Glutamatergic neuron (in vitro differentiated cells): ENCODE data around the gene SETD4. TPM values are rescaled to one million over a fixed set of nuclear protein-coding genes. Genes with fewer than 3 reads are reported as not detected.
A peak's percentile ranks its signal among the peaks of the same experiment; 100 is the strongest.

Source experiments
- DNase-seq: peaks from one replicate; pipeline ENCODE4 v3.0.0; 2022
- H3K27ac Mint-ChIP-seq: one replicate; pipeline ENCODE4 v1.8.0; 2020; ENCODE audit warnings: mild to moderate bottlenecking, mixed read lengths, inconsistent platforms; ENCODE audit not compliant: unreplicated experiment
- H3K27me3 Mint-ChIP-seq: one replicate; pipeline ENCODE4 v1.8.0; 2020; ENCODE audit warnings: mild to moderate bottlenecking, moderate library complexity, mixed read lengths, inconsistent platforms; ENCODE audit not compliant: unreplicated experiment
- H3K36me3 Mint-ChIP-seq: one replicate; pipeline ENCODE4 v1.8.0; 2020; ENCODE audit warnings: mild to moderate bottlenecking, mixed read lengths, inconsistent platforms; ENCODE audit not compliant: unreplicated experiment
- H3K4me1 Mint-ChIP-seq: one replicate; pipeline ENCODE4 v1.8.0; 2020; ENCODE audit warnings: mild to moderate bottlenecking, low read depth, mixed read lengths, inconsistent platforms; ENCODE audit not compliant: unreplicated experiment
- H3K4me3 Mint-ChIP-seq: one replicate; pipeline ENCODE4 v1.8.0; 2020; ENCODE audit warnings: mild to moderate bottlenecking, mixed read lengths, inconsistent platforms; ENCODE audit not compliant: unreplicated experiment
- H3K9me3 Mint-ChIP-seq: one replicate; pipeline ENCODE4 v1.8.0; 2020; ENCODE audit warnings: mild to moderate bottlenecking, moderate library complexity, mixed read lengths, inconsistent platforms; ENCODE audit not compliant: unreplicated experiment
- CTCF ChIP-seq: fragments of 200-600 bp; sonication (generic); IDR thresholded peaks from one replicate; pipeline ENCODE4 v1.5.0; 2021; ENCODE audit not compliant: partially characterized antibody, unreplicated experiment
- total RNA-seq: library from RNA; stranded (reverse); fragmentation: NEBNext Ultra II Directional; extraction: Animal tissue kit (Norgen Biotek cat#: 25700); gene quantifications from one replicate; pipeline ENCODE4 v1.2.1, GENCODE V29; 2021; ENCODE audit not compliant: unreplicated experiment

Gene SETD4
- total RNA-seq, 1 donor from 2014 or later: 21.3 TPM

- no peak for TF ChIP-seq CTCF
- no peak for DNase-seq
- Mint-ChIP-seq H3K4me3 (no peak overlapping the region), H3K36me3 (peaks cover 15% of the 10 kb centered on the region), H3K27me3 (peaks cover 4% of the 10 kb centered on the region), H3K9me3 (peaks cover 5% of the 10 kb centered on the region), H3K4me1 (peaks cover 2% of the 10 kb centered on the region), H3K27ac (no peak overlapping the region)
These were observed 12.9 kb upstream of the SETD4 start for GRCh38 chr21:36073181-36073580.

- H3K27ac Mint-ChIP-seq: no peak overlapping the region
- peaks cover 2% of the 10 kb centered on the region for H3K4me1 Mint-ChIP-seq
- peaks cover 4% of the 10 kb centered on the region for H3K27me3 Mint-ChIP-seq
- no peak for DNase-seq
- TF ChIP-seq CTCF: no peak
- H3K36me3 Mint-ChIP-seq: peaks cover 15% of the 10 kb centered on the region
- H3K9me3 Mint-ChIP-seq: peaks cover 5% of the 10 kb centered on the region
- no peak overlapping the region for H3K4me3 Mint-ChIP-seq
These were observed 12.3 kb upstream of the SETD4 start for GRCh38 chr21:36072453-36073162.

GRCh38 chr21:36070999-36071398, 10.7 kb upstream of the SETD4 start:
- H3K27ac Mint-ChIP-seq: peak overlapping the region; percentile 22

GRCh38 chr21:36069713-36070583, 9.6 kb upstream of the SETD4 start, which contains the start of gene CBR1:
Gene CBR1 (plus strand): TSS chr21:36070024. CDS start chr21:36070116, 92 bp downstream.
- Mint-ChIP-seq H3K36me3 (peaks cover 15% of the 10 kb centered on the region), H3K27ac (peak within 1 kb of the TSS; percentile 73), H3K9me3 (peaks cover 5% of the 10 kb centered on the region)

More at GRCh38 chr21:36070999-36071398, 10.7 kb upstream of the SETD4 start:
- H3K36me3 Mint-ChIP-seq: peaks cover 15% of the 10 kb centered on the region
- peak overlapping the region; percentile 88 for H3K4me3 Mint-ChIP-seq
- H3K4me1 Mint-ChIP-seq: peaks cover 2% of the 10 kb centered on the region
- peaks cover 4% of the 10 kb centered on the region for H3K27me3 Mint-ChIP-seq
- TF ChIP-seq CTCF: no peak
- DNase-seq: no peak
- peaks cover 5% of the 10 kb centered on the region for H3K9me3 Mint-ChIP-seq

More at GRCh38 chr21:36069713-36070583, 9.6 kb upstream of the SETD4 start, which contains the start of gene CBR1:
- TF ChIP-seq CTCF: no peak
- DNase-seq: peak; percentile 86
- H3K4me1 Mint-ChIP-seq: peaks cover 2% of the 10 kb centered on the region
- H3K4me3 Mint-ChIP-seq: peak within 1 kb of the TSS; percentile 88
- H3K27me3 Mint-ChIP-seq: peaks cover 4% of the 10 kb centered on the region
